Globus pallidus (tissue), 1 donor: ENCODE data around the gene SLC9B1.

Experiments used
- DNase-seq: peaks from one replicate; pipeline ENCODE4 v3.0.0-alpha.2; 2015; ENCODE audit warnings: low spot score

SLC9B1 gene

GRCh38 chr4:103019308-103020124, at the start of gene SLC9B1:
Gene SLC9B1 (minus strand): TSS chr4:103019705. CDS start chr4:102991711, 27,994 bp downstream.
- peak; percentile 84 for DNase-seq

- DNase-seq = no peak
Observed at GRCh38 chr4:103067841-103068547, 48.5 kb upstream of the SLC9B1 start.

- no peak for DNase-seq
Observed at GRCh38 chr4:103060453-103061148, 41.1 kb upstream of the SLC9B1 start.

- DNase-seq = no peak
Observed at GRCh38 chr4:103054030-103054429, 34.5 kb upstream of the SLC9B1 start.

- no peak for DNase-seq
Observed at GRCh38 chr4:103052779-103053178, 33.3 kb upstream of the SLC9B1 start.

GRCh38 chr4:103052145-103052544, 32.6 kb upstream of the SLC9B1 start:
- no peak for DNase-seq

GRCh38 chr4:103050736-103051436, 31.4 kb upstream of the SLC9B1 start:
- DNase-seq = no peak

- DNase-seq = peak; percentile 39
Observed at GRCh38 chr4:103046416-103047290, 27.1 kb upstream of the SLC9B1 start.

- DNase-seq = no peak
Observed at GRCh38 chr4:103044183-103044582, 24.7 kb upstream of the SLC9B1 start.

GRCh38 chr4:103036169-103036568, 16.7 kb upstream of the SLC9B1 start:
- DNase-seq = no peak

GRCh38 chr4:103032574-103032973, 13.1 kb upstream of the SLC9B1 start:
- no peak for DNase-seq

- no peak for DNase-seq
Observed at GRCh38 chr4:103030791-103031190, 11.3 kb upstream of the SLC9B1 start.

- no peak for DNase-seq
Observed at GRCh38 chr4:103029300-103029699, 9.8 kb upstream of the SLC9B1 start.

- no peak for DNase-seq
Observed at GRCh38 chr4:103026868-103027267, 7.4 kb upstream of the SLC9B1 start.

- no peak for DNase-seq
Observed at GRCh38 chr4:103024996-103025395, 5.5 kb upstream of the SLC9B1 start.

- DNase-seq = no peak
Observed at GRCh38 chr4:103021120-103021519, 1.6 kb upstream of the SLC9B1 start.

- DNase-seq = no peak
Observed at GRCh38 chr4:103018391-103019307, 856 bp downstream of the SLC9B1 start.

- no peak for DNase-seq
Observed at GRCh38 chr4:103012551-103012950, 7.0 kb downstream of the SLC9B1 start.

- DNase-seq = peak; percentile 22
Observed at GRCh38 chr4:103012060-103012459, 7.4 kb downstream of the SLC9B1 start.
